Adipocyte (in vitro differentiated cells): ENCODE data around the gene GLRA1.

Experiments
- DNase-seq: peaks from one replicate; pipeline ENCODE4 v3.0.0-alpha.2; 2015; ENCODE audit warnings: low read depth
- H3K27me3 ChIP-seq: replicated peaks from 2 replicates; pipeline ENCODE4 v1.7.0; 2013; ENCODE audit warnings: mild to moderate bottlenecking, low read length, moderate library complexity; ENCODE audit not compliant: control insufficient read depth, insufficient read depth
- H3K36me3 ChIP-seq: 2 replicates; pipeline ENCODE4 v1.7.0; 2013; ENCODE audit warnings: low read length, mild to moderate bottlenecking, moderate library complexity; ENCODE audit not compliant: control insufficient read depth, insufficient read depth, severe bottlenecking
- H3K4me1 ChIP-seq: 2 replicates; pipeline ENCODE4 v1.7.0; 2013; ENCODE audit warnings: mild to moderate bottlenecking, low read length, moderate library complexity; ENCODE audit not compliant: control insufficient read depth, insufficient read depth
- H3K4me3 ChIP-seq: 2 replicates; pipeline ENCODE4 v1.7.0; 2013; ENCODE audit warnings: mild to moderate bottlenecking, low read length, moderate library complexity
- H3K9ac ChIP-seq: 2 replicates; pipeline ENCODE4 v1.7.0; 2013; ENCODE audit warnings: mild to moderate bottlenecking, low read length, moderate library complexity
- H3K9me3 ChIP-seq: 2 replicates; pipeline ENCODE4 v1.7.0; 2013; ENCODE audit warnings: mild to moderate bottlenecking, low read length, moderate library complexity; ENCODE audit not compliant: control insufficient read depth

Gene GLRA1

DNA sequence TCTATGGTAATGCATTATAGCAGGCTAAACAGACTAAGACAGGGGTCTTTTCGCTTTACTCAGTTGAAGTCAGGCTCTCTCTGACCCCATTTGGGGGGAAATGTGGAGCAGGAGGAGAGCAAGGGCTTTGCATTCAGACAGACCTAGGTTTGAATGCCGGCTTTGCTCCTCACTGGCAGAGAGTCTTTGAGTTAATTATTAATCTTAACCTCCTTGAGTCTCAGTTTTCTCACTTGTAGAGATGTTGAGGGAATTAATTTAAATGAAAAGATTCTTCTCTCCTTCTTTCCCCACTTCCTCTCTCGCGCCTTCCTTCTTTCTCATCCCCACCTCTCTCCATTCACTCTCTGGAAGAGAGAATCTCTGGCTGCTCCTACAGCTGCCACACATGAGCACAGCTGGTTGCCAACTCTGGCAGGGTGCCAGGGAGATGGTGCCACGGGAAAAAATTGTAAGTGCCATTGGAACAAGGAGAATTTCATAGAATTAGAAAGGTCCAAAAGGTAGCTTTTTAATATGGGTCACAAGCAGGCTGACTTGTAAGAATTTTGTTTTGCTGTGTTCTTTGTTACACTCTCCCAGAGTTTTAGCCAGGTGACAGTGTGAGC, 25.2 kb upstream of the GLRA1 start:
- no peak for DNase-seq
- Histone ChIP-seq H3K36me3 (no peaks in the 10 kb centered on the region), H3K4me3 (no peak overlapping the region), H3K9ac (no peak overlapping the region), H3K27me3 (no peaks in the 10 kb centered on the region), H3K4me1 (no peaks in the 10 kb centered on the region), H3K9me3 (no peaks in the 10 kb centered on the region)

DNA sequence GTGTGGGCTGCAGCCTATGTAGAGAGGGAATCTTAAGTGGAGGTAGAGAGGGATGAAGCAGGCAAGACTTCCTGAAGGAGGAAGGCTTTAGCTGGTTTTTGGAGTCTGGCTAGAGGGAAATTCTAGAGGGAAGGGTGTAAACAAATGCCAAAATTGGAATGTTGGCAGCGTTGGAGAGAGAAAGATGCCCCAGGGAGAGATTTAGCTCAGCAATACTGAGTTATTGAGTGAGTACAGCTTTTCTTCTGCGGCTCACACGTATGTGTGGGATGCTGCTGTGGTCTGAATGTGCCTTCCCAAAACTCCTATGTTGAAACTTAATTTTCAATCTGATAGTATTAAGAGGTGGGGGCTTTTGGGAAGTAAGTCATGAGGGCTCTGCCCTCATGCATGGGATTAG, 24.5 kb upstream of the GLRA1 start:
- no peak overlapping the region for H3K9ac ChIP-seq
- peak; percentile 4 for DNase-seq
- H3K4me1 ChIP-seq: no peaks in the 10 kb centered on the region
- no peaks in the 10 kb centered on the region for H3K36me3 ChIP-seq
- H3K4me3 ChIP-seq: no peak overlapping the region
- H3K27me3 ChIP-seq: no peaks in the 10 kb centered on the region
- no peaks in the 10 kb centered on the region for H3K9me3 ChIP-seq

DNA sequence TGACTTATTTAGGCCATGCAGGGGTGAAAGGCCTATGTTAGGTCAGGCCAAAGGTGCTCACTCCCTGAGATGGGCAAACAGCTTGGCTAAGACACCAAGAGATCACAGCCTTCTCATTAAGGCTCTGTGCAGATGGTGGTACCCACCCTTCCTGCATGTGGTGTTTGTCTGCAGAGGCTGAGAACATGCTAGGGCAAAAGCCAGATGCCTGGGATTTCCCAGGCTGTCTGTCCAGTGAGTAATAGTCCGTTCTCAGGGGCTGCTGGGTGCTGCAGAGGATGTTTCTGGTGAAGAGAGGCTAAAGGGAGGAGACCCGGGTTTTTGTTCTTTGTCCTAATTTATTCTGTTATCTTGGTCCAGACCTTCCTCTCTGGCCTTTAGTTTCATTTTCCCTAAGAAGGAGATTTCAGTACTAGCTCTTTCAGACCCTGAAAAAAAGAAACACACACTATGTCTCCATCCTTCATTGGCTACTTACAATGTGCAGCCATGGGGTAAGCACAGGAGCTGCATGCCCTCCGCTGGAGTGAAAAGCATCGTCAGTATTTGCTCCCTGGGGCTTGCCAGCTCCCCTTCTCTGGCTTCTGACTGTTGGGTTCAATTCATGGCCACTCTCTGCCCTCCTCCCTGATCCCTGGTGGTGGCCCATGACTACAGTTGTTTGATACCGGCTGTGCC, 23.4 kb upstream of the GLRA1 start:
- Histone ChIP-seq H3K9me3 (no peaks in the 10 kb centered on the region), H3K36me3 (no peaks in the 10 kb centered on the region), H3K27me3 (no peaks in the 10 kb centered on the region), H3K9ac (no peak overlapping the region), H3K4me3 (no peak overlapping the region), H3K4me1 (no peaks in the 10 kb centered on the region)
- peak; percentile 17 for DNase-seq

DNA sequence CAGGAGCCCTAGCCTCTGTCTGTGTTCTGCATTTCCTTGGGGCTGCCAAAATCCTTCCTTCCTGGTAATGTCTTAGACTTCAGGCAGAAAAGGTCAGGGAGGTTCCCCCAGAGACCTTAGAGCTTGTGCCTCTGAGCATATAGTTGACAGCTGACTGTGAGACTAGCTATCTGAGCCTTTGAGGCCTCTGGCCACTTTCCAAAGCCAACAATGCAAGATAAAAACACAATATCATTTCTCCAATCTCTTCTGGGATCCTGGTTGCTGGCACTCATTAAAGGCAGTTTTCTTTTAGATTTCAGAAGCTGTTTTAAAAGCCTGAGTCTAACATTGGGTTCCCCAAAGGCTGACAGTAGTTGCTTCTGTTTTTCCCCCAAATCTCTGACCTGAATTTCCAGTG, 13.2 kb upstream of the GLRA1 start:
- no peaks in the 10 kb centered on the region for H3K36me3 ChIP-seq
- H3K9ac ChIP-seq: no peak overlapping the region
- DNase-seq: no peak
- no peak overlapping the region for H3K4me3 ChIP-seq
- peaks cover 15% of the 10 kb centered on the region for H3K9me3 ChIP-seq
- H3K4me1 ChIP-seq: no peaks in the 10 kb centered on the region
- H3K27me3 ChIP-seq: no peaks in the 10 kb centered on the region

DNA sequence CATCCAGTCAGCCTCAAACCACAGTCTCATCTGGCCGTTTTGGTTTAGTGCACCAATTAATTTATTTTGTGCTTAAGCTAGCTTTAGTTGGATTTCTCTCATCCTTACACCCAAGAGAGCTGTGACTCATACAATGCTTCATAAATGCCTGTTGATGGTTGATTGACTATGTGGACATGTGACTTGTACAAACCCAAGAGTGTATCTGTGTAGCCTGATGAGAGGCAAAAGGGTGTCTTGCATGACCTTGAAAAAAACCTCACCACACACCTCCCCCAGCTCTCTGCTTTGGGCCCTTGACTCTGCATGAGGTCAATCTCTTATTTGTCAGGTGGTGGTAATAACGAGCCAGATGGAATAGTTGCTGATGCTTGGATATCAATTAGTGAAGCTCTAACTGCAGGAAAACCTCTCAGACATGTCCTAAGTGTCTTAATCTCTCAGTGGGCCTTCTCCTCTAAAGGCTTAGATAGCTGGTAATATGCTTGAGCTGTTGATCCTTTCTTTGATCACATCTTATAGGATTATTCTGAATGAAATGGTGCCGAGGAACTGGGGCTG, 10.6 kb upstream of the GLRA1 start:
- no peak for DNase-seq

DNA sequence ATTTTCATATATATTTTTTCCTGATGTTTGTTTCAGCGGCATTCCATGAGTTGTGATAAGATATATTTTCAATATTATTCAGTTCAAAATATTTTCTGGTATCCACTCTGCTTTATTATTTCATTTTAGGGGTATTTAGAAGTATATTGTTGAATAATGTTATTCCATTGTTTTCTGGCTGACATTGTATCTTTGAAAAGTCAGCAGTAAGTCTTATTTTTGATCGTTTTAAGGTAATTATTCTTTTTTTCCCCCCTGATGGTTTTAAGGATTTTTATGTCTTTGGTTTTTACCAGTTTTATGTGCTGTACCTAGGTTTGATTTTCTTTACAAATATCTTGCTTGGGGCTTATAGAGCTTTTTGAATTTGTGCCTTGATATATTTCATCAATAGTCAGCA, 6.6 kb upstream of the GLRA1 start:
- Histone ChIP-seq H3K27me3 (no peaks in the 10 kb centered on the region), H3K36me3 (no peaks in the 10 kb centered on the region), H3K4me1 (no peaks in the 10 kb centered on the region), H3K9ac (no peak overlapping the region), H3K4me3 (no peak overlapping the region), H3K9me3 (peaks cover 48% of the 10 kb centered on the region)
- no peak for DNase-seq

More for the DNA sequence above, 10.6 kb upstream of the GLRA1 start:
- Histone ChIP-seq H3K36me3 (no peaks in the 10 kb centered on the region), H3K27me3 (no peaks in the 10 kb centered on the region), H3K9ac (no peak overlapping the region), H3K9me3 (peaks cover 40% of the 10 kb centered on the region), H3K4me3 (no peak overlapping the region), H3K4me1 (no peaks in the 10 kb centered on the region)

DNA sequence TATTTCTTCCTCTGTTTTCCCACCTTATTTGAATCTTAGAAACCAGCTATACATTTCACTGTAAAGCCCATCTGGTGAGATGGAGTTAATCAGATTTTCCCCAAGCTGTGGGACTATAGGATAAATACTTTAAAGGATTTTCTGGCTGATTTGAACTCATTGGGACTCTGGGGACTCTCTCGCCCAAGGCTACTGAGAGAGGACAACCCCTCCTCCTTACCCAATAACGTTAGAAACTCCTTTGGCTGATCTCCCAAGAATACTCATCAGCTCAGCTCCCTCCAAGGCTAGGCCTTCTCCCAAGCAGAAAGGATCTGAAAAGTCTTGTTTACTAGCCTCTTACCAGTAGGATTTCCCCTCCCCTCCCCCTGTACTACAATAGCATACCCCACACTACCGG, 1.5 kb upstream of the GLRA1 start:
- Histone ChIP-seq H3K4me3 (no peak overlapping the region), H3K9ac (no peak overlapping the region)

DNA sequence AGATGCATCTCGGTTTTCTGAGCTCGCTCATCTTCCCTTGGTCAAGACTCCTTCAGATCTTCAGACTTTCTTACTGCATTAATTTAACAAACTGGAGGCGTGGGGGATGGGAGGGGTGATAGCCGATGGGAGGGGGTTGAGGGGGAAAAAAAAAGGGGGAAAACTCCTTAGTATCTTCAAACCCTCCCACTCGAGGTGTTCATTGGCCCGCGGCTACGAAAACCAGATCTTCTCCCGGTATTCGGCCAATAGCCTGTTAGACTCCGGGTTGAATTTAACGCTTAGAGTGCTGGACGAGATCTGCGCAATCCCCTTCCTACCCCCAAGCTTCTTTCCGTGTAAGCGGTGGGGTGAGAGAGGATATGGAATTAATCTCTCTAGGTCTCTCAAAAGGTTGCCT, 689 bp upstream of the GLRA1 start:
- DNase-seq: no peak
- Histone ChIP-seq H3K9me3 (peaks cover 19% of the 10 kb centered on the region), H3K4me3 (no peak overlapping the region), H3K4me1 (no peaks in the 10 kb centered on the region), H3K9ac (no peak overlapping the region), H3K27me3 (peaks cover 8% of the 10 kb centered on the region), H3K36me3 (no peaks in the 10 kb centered on the region)

More for the DNA sequence above, 1.5 kb upstream of the GLRA1 start:
- Histone ChIP-seq H3K4me1 (no peaks in the 10 kb centered on the region), H3K27me3 (peaks cover 8% of the 10 kb centered on the region), H3K9me3 (peaks cover 24% of the 10 kb centered on the region), H3K36me3 (no peaks in the 10 kb centered on the region)
- DNase-seq: no peak

DNA sequence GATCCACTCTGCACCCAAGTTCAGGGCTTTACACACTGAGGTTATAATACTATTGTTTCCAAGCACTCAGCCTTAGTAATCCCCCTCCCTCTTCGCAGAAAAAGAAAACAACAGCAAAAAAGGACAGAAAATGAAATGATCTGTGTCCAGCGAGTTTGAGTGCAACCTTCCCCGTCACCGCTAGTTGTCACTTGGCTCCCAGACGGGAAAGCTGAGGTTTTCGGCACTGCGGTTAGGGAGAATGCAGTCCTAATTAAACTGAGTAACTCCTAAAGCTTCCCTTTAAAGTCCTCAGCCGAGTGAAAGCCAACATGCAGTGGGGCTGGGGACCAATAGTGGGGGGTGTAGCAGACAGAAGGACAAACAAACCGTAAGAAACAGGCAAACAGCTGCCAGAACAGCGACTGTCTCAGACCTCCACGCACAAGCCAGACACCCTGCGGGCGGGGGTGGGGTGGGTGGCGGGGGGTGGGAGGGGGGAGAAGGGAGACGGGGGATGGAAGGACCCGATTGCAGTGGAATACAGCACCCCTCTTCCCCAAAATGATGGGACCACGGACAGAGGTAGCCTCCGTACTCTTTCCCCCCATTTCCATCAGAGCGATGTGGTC, 680 bp downstream of the GLRA1 start:
- Histone ChIP-seq H3K36me3 (no peaks in the 10 kb centered on the region), H3K9ac (no peak overlapping the region), H3K4me3 (no peak overlapping the region), H3K9me3 (peaks cover 6% of the 10 kb centered on the region), H3K4me1 (no peaks in the 10 kb centered on the region), H3K27me3 (peaks cover 8% of the 10 kb centered on the region)
- no peak for DNase-seq

DNA sequence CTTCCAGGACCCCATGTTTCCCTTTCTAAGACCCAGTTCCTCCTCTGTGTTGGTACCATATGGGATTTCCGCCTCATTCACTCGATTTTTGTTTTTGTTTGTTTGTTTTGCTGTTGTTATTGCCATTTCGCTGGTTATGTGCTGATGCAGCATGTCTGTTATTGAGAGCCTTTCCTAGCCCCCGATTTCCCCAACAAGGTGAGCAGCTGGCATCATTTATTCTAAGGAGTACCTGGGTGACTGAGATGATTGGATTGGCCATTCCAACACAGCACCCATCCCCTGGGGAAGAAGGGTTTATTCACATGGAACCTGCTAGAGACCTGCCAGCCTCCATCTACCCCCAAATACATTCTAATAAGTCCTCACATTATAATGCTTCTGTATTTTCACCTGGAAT, 2.7 kb downstream of the GLRA1 start:
- H3K27me3 ChIP-seq: peaks cover 8% of the 10 kb centered on the region
- DNase-seq: no peak
- H3K9me3 ChIP-seq: peaks cover 3% of the 10 kb centered on the region
- H3K4me3 ChIP-seq: no peak overlapping the region
- H3K9ac ChIP-seq: no peak overlapping the region
- no peaks in the 10 kb centered on the region for H3K36me3 ChIP-seq
- no peaks in the 10 kb centered on the region for H3K4me1 ChIP-seq

DNA sequence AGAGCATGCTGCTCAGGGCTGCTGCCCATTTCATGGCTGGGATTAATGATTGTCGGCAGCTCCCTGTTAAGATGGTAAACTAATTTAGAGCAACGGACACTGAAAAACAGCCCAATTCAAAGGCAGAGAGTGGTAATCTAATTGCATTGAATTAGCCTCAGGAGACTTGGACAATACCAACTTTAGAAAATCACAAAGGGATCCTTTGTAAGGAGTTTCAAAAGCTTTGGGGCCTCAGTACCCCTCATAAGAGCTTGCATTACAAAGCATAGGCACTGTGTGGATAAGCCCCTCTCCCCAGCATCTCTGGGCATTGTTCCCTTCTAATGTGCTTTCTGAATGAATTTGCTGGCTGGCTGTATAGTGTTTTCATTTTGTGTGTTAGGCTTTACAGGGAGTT, 6.7 kb downstream of the GLRA1 start:
- Histone ChIP-seq H3K27me3 (peaks cover 4% of the 10 kb centered on the region), H3K9me3 (peaks cover 3% of the 10 kb centered on the region), H3K4me3 (no peak overlapping the region), H3K9ac (no peak overlapping the region), H3K4me1 (no peaks in the 10 kb centered on the region), H3K36me3 (no peaks in the 10 kb centered on the region)
- DNase-seq: no peak
